ENCODE data around the gene LIF.
"Not testable (repeated sequence)": the region's sequence is repeated elsewhere in the genome, so short reads cannot be mapped to it uniquely, and the experiment has no call there.

The LIF gene

GRCh38 chr22:30212996-30213441, 33.5 kb downstream of the LIF start:
- no peak for TF ChIP-seq POLR2A (IDR thresholded peaks at IDR 0.05; ENCODE audit: low read depth, low read length)
- FAIRE-seq (no peak), DNase-seq (ENCODE audit: insufficient read length, low spot score) (no peak)

- peak; percentile 81 for FAIRE-seq
- DNase-seq (ENCODE audit: insufficient read length, low spot score), result peak; percentile 53
- TF ChIP-seq POLR2A (IDR thresholded peaks at IDR 0.05; ENCODE audit: low read depth, low read length), result no peak
Measured at GRCh38 chr22:30212363-30212995, 34.1 kb downstream of the LIF start.

- TF ChIP-seq POLR2A (IDR thresholded peaks at IDR 0.05; ENCODE audit: low read depth, low read length), result no peak
- DNase-seq (ENCODE audit: insufficient read length, low spot score) (no peak), FAIRE-seq (no peak)
Measured at GRCh38 chr22:30211124-30211820, 35.3 kb downstream of the LIF start.

- DNase-seq (ENCODE audit: insufficient read length, low spot score) (peak; percentile 54), FAIRE-seq (no peak)
- TF ChIP-seq POLR2A (IDR thresholded peaks at IDR 0.05; ENCODE audit: low read depth, low read length), result no peak
Measured at GRCh38 chr22:30210235-30210909, 36.2 kb downstream of the LIF start.

- DNase-seq (ENCODE audit: insufficient read length, low spot score) (no peak), FAIRE-seq (no peak)
Measured at GRCh38 chr22:30209642-30210041, 36.9 kb downstream of the LIF start.

GRCh38 chr22:30208631-30209603, 37.6 kb downstream of the LIF start:
- no peak for TF ChIP-seq POLR2A (IDR thresholded peaks at IDR 0.05; ENCODE audit: low read depth, low read length)
- DNase-seq (ENCODE audit: insufficient read length, low spot score) (no peak), FAIRE-seq (no peak)

More at GRCh38 chr22:30209642-30210041, 36.9 kb downstream of the LIF start:
- TF ChIP-seq POLR2A (IDR thresholded peaks at IDR 0.05; ENCODE audit: low read depth, low read length), result no peak

GRCh38 chr22:30206944-30207343, 39.6 kb downstream of the LIF start:
- peak; percentile 49 for DNase-seq (ENCODE audit: insufficient read length, low spot score)
- TF ChIP-seq POLR2A (IDR thresholded peaks at IDR 0.05; ENCODE audit: low read depth, low read length), result no peak
- no peak for FAIRE-seq

GRCh38 chr22:30205281-30206115, 41.1 kb downstream of the LIF start:
- peak; percentile 52 for DNase-seq (ENCODE audit: insufficient read length, low spot score)

GRCh38 chr22:30204742-30205111, 41.8 kb downstream of the LIF start:
- no peak for TF ChIP-seq POLR2A (IDR thresholded peaks at IDR 0.05; ENCODE audit: low read depth, low read length)
- DNase-seq (ENCODE audit: insufficient read length, low spot score) (no peak), FAIRE-seq (no peak)

More at GRCh38 chr22:30205281-30206115, 41.1 kb downstream of the LIF start:
- TF ChIP-seq POLR2A (IDR thresholded peaks at IDR 0.05; ENCODE audit: low read depth, low read length), result peak; percentile 20; the same call in 1 of the 2 replicates
- no peak for FAIRE-seq

- DNase-seq (ENCODE audit: insufficient read length, low spot score), result no peak
- no peak for TF ChIP-seq POLR2A (IDR thresholded peaks at IDR 0.05; ENCODE audit: low read depth, low read length)
- FAIRE-seq, result no peak
Measured at GRCh38 chr22:30204015-30204741, 42.4 kb downstream of the LIF start.

- no peak for TF ChIP-seq POLR2A (IDR thresholded peaks at IDR 0.05; ENCODE audit: low read depth, low read length)
- DNase-seq (ENCODE audit: insufficient read length, low spot score) (no peak), FAIRE-seq (no peak)
Measured at GRCh38 chr22:30202531-30203006, 44.0 kb downstream of the LIF start.

GRCh38 chr22:30201945-30202344, 44.6 kb downstream of the LIF start:
- DNase-seq (ENCODE audit: insufficient read length, low spot score) (no peak), FAIRE-seq (no peak)
- TF ChIP-seq POLR2A (IDR thresholded peaks at IDR 0.05; ENCODE audit: low read depth, low read length), result no peak

GRCh38 chr22:30200905-30201304, 45.7 kb downstream of the LIF start:
- FAIRE-seq, result not testable (repeated sequence)

More at GRCh38 chr22:30200905-30201304, 45.7 kb downstream of the LIF start:
- DNase-seq (ENCODE audit: insufficient read length, low spot score), result not testable (repeated sequence)
